Gastroesophageal sphincter (tissue), 3 donors: ENCODE measurements around the gene SRP14.

Source experiments
- CTCF ChIP-seq, 4 experiments: fragments of 200-600 bp in 2 of 4; fragments of 450-650 bp in 2 of 4; sonication (generic) in 1 of 4; IDR thresholded peaks; one replicate each; pipeline ENCODE4 v1.5.1; 2017 to 2019; ENCODE audit warnings: antibody characterized with exemption in 4 of 4, mild to moderate bottlenecking in 2 of 4, moderate library complexity in 2 of 4
- EP300 ChIP-seq: sonication (generic); formaldehyde crosslinking; IDR thresholded peaks from one replicate; pipeline ENCODE4 v1.6.1; 2017; ENCODE audit warnings: antibody characterized with exemption, mild to moderate bottlenecking
- POLR2A ChIP-seq, 2 donors: fragments of 450-650 bp; IDR thresholded peaks; one replicate each; pipeline ENCODE4 v1.6.1; 2017; ENCODE audit warnings: antibody characterized with exemption in 2 of 2, mild to moderate bottlenecking in 2 of 2, moderate library complexity in 1 of 2
- POLR2AphosphoS5 ChIP-seq: sonication (generic); formaldehyde crosslinking; IDR thresholded peaks from one replicate; pipeline ENCODE4 v1.6.1; 2017; ENCODE audit warnings: antibody characterized with exemption

GRCh38 chr15:40087068-40087810 lies 48.3 kb upstream of the SRP14 start:
- TF ChIP-seq CTCF (IDR thresholded peaks at IDR 0.05) = no peak
- TF ChIP-seq POLR2AphosphoS5 = no peak
- no peak for TF ChIP-seq EP300
- TF ChIP-seq POLR2A (IDR thresholded peaks at IDR 0.05) = no peak
